GM10266 (cell line): ENCODE data around the gene SMC3.
A peak's percentile ranks its signal among the peaks of the same experiment; 100 is the strongest.

Experiments used
- DNase-seq: peaks from one replicate; pipeline ENCODE4 v3.0.0; 2012; ENCODE audit errors: extremely low spot score
- TF ChIP-seq, protein P1 (sequence below): IDR thresholded peaks from 2 replicates; pipeline ENCODE4 v1.5.1; 2012; ENCODE audit warnings: mild to moderate bottlenecking, low read depth; ENCODE audit not compliant: control insufficient read depth, insufficient read depth; ENCODE audit errors: missing control alignments

The SMC3 gene

DNA sequence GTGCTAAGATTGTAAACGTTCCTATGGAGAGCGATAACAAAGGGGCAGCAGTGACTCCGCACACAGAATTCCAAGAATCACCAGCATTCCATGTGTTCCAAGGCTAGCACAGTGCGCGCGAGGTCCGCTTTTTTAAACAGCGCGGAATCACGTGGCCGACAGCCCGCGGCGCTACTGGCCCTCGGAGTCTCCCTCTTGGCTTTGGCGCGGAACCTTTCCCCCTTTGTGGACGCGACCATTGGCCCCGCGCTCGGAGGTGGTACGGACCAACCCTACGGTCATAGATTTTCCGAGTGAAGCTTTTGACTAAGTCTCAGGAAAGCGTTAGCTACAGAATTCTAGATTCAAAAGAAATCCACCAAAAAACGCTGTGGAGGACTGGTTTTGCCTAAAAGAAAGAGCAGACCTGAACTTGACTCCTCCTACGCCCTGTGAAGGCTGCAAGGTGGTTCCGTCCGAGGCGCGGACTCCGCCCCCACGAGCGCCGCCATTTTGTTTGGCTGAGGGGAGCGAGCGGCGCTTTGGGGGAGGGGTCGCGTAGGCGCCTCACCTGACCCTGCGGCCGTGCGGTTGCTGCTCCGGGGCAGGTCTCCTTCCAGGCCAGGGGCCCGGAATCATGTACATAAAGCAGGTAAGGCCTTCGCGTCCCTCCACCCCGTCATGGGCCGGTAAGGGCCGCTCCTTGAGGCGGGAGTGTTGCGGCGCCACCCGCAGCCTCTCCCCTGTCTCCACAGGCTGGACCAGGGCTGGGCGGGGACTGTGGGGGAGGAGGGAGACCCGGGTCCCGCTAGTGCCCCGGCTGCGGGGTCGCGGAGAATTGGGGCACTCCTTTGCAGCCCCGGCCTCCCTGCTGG, at the start of gene SMC3:
Gene SMC3, plus strand, starts transcription at position 495 of the 854 bp plus-strand sequence. Its CDS starts 122 bp downstream, at position 617.
- TF ChIP-seq, protein P1, sequence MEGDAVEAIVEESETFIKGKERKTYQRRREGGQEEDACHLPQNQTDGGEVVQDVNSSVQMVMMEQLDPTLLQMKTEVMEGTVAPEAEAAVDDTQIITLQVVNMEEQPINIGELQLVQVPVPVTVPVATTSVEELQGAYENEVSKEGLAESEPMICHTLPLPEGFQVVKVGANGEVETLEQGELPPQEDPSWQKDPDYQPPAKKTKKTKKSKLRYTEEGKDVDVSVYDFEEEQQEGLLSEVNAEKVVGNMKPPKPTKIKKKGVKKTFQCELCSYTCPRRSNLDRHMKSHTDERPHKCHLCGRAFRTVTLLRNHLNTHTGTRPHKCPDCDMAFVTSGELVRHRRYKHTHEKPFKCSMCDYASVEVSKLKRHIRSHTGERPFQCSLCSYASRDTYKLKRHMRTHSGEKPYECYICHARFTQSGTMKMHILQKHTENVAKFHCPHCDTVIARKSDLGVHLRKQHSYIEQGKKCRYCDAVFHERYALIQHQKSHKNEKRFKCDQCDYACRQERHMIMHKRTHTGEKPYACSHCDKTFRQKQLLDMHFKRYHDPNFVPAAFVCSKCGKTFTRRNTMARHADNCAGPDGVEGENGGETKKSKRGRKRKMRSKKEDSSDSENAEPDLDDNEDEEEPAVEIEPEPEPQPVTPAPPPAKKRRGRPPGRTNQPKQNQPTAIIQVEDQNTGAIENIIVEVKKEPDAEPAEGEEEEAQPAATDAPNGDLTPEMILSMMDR, result no peak
- peak; percentile 83 for DNase-seq

DNA sequence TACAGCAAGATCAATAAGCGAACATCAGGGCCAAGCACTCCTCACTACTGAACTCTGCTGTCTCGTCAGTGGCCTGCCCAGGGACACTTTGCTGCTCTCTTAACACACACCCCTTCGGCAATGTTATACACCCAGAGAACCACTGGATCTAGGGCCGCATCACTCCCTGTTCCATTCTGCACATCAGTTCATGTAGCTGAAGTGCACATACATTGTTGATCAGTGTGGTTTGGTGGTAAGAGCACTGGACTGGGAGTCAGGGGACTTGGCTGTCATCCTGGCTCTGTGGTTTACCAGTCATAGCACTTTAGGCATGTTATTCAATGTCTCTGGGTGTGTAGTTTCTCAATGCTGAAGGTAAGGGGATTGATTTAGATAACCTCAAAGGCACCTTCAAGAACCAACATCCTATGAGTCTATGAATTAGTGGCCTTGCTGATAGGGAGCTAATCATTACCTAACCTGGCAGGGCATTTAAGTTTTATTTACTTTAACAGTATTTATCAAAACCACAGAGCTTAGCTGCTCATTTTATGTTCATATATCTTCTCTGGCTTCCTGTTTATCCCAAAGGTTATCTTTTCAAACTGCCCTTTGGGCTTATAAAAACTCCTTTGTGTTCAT, 45.0 kb upstream of the SMC3 start:
- no peak for DNase-seq
- TF ChIP-seq, protein P1, result no peak

DNA sequence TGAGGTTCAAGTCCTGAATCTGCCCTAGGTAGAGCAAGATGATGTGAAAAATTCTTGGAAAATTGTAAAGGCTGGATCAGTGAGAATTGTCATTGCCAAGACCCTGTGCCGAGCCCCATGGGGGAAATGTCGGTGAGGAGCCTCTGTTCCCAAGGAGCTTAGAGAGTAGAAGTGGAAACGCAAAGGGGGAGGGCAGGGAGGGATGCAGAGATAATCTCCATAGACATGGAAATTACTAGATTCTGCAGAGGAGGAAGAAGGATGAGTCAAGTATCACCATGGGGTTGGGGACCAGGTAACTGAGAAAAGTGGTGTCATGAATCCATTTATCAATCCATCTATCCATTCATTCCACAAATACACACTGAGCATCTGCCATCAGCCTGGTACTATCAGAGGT, 43.8 kb upstream of the SMC3 start:
- no peak for DNase-seq
- TF ChIP-seq, protein P1, result no peak

DNA sequence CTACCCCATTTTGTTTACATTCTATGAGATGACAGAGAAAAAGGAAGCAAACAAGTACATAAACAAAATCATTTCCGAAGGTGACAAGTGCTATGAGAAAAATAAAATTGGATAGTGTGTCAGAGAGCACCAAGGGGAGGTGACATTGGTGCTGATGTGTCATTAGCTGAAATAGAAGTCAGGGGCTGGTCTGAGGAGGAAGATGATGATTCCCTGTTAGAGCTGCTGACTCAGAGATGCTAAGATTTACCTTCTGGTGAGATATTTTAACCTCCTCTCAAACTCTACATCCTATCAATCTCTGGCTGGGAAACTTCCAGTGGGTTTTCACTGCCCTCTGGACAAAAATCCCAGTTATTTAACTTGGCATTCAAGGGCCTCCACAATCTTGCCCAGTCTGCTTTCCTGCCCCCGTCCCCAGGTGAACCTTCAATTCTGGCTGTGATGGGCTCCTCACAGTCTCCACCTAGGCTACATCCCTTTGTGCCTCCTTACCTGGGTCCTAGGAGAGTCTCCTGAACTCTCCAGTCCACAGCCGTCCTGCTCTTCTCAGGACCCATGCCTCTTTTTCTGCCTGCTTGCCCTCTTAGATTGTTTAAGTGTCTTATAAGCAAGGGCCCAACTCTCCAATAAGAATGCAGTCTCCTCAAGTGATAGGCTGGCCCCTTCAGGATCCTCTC, 43.2 kb upstream of the SMC3 start:
- TF ChIP-seq, protein P1, result no peak
- no peak for DNase-seq

DNA sequence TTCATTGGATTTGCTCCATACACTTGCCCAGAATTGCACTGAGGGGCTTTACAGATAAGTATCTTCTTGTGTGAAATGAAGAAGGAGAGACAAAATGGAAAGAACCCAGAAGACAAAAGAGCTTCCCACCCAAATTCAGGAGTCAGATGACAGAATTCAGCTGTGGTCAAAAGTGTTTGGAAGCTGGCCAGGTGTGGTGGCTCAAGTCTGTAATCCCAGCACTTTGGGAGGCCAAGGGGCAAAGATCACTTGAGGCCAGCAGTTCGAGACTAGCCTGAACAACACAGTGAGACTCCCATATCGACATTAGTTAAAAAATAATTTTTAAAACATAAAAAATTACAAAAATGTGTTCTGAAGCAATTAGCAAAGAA, 42.6 kb upstream of the SMC3 start:
- DNase-seq, result no peak
- TF ChIP-seq, protein P1, result no peak

DNA sequence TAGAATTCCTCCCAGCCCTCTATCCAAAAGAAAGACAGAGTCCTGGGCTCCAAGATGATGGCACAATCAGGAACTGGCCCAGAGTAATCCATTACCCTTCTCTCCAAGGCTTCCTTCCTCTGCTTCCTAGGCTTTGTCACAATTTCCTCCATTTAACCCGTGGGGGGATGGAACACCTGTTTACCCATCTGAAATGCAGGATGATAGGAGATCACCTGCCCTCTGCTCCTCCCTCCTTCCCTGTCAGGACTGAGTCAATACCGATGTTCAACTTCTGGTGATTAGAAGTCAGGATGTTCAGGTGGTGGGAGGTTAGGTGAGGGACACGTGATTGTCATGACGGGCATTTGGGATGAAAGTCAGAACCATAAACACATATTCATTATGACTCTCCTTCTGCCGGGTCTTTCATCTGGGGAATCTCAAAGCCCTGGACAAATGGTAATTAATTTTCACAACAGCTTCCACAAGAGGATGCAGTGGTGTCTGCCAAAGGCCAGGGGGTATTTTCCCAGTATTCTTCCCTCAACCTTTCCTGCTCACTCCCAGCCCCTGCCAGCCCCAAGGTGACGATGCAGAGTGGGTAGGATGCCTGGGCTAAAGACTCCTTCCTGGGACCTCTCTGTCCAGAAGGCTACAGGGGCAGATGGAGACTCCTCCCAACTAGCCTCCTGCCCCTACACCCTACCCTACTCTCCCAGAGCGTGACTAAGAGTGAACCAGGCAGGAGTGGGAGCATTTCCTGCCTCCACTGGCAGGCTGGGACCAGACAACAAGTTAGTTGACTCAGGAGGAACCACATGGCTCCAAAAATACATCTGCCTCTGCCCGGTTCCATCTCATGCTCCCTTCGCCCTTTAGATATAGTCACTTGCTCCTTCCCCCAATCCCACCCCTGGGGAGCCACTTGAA, 41.9 kb upstream of the SMC3 start:
- TF ChIP-seq, protein P1, result no peak
- no peak for DNase-seq
